NCI-H226 (cell line): Measurements from ENCODE around the gene TAF1A.

Source experiments
- DNase-seq: peaks from one replicate; pipeline ENCODE4 v3.0.0-alpha.2; 2015

The TAF1A gene

DNA sequence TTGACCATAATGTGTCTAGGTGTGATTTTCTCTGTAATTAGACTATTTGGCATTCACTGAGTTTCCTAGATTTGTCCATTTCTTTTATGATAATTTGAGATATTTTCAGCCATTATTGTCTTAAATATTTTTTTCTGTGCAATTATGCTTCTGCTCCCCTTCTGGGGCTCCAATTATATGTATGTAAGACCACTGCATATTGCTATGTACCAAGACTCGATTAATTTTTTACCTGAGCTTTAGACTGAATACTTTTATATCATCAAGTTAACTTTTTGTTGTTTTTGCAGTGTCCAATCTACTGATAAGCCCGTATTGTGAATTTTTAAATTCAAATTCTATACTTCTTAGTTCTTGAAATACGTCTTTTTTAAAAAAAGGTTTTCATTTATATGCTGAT, 5.1 kb upstream of the TAF1A start:
- DNase-seq: no peak

- DNase-seq: no peak
These were observed 2.4 kb upstream of the TAF1A start for GRCh38 chr1:222592171-222592570.

- DNase-seq: no peak
These were observed 1.6 kb downstream of the TAF1A start for GRCh38 chr1:222588135-222588534.

- DNase-seq: no peak
These were observed 2.9 kb downstream of the TAF1A start for GRCh38 chr1:222586842-222587241.

DNA sequence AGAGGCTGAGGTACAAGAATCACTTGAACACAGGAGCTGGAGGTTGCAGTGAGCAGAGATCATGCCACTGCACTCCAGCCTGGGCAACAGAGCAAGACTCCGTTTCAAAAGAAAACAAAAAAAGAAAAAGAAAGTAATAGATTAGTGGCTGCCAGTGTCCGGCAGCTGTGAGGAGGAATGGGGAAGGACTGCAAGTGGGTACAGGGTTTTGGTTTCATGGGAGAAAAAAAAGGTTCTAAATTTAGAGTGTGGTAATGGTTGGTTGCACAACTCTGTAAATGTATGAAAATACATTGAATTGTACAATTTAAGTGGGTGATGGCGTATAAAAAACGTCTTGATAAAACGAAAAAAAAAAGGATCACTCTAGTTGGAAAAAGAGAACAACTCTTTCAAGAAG, 6.7 kb downstream of the TAF1A start:
- DNase-seq: no peak

DNA sequence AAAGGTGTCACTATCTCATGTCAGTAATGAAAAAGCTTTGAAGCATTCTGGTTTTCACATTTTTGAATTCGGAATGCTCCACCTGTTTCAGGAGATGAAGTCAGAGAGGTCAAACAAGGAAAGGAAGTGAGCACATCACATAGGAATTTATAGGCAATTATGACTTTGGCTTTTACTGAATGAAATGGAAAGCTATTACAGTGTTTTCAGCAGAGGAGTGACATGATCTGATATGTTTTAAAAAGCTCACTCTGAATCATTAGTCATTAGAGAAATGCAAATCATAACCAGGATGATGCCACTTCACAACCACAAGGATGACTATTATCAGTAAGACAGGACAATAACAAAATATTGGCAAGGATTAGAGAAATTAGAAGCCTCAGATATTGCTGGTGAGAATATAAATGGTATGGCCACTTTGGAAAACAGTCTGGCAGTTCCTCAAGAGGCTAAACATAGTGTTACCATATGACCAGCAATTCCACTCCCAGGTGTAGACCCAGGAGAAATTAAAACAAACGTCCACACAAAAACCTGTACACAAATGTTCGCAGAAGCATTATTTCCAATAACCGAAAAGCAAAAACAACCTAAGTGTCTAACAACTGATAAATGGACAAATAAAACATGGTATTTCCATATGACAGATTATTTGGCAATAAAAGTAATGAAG, 7.5 kb downstream of the TAF1A start:
- no peak for DNase-seq

GRCh38 chr1:222579316-222579715, 10.4 kb downstream of the TAF1A start:
- DNase-seq: no peak

DNA sequence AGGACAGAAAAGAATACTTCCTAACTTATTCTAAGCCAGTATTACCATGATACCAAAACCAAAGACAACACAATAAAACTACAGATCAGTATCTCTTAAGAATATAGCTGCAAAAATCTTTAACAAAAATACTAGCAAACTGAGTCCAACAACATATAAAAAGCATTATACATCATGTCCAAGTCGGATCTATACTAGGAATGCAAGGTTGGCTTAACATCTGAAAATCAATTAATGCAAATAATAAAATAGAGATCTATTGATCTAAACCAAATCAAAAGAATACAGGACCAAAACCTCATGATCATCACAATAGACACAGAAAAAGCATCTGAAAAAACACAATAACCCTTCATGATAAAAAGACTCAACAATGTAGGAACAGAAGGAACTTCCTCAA, 18.9 kb downstream of the TAF1A start:
- no peak for DNase-seq

DNA sequence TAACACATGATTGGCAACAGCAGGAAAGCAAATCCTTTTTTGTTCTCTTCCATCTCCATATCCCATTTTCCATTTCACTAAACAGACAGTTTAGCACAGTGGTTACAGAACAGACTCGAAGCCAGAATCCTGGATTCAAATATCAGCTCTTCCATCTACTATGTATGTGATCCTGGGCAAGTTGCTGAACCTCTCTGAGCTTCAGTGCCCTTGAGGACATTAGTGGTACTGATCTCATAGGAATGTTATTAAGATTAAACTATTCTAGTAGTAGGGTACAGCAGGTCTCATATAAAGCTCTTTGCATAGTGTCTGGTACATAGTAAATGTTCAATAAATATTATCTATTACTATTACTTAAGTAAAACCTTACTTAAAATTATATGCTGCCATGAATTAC, 28.1 kb downstream of the TAF1A start:
- no peak for DNase-seq

GRCh38 chr1:222557574-222557973, 32.2 kb downstream of the TAF1A start:
- no peak for DNase-seq

- no peak for DNase-seq
These were observed 32.6 kb downstream of the TAF1A start for GRCh38 chr1:222557148-222557547.

DNA sequence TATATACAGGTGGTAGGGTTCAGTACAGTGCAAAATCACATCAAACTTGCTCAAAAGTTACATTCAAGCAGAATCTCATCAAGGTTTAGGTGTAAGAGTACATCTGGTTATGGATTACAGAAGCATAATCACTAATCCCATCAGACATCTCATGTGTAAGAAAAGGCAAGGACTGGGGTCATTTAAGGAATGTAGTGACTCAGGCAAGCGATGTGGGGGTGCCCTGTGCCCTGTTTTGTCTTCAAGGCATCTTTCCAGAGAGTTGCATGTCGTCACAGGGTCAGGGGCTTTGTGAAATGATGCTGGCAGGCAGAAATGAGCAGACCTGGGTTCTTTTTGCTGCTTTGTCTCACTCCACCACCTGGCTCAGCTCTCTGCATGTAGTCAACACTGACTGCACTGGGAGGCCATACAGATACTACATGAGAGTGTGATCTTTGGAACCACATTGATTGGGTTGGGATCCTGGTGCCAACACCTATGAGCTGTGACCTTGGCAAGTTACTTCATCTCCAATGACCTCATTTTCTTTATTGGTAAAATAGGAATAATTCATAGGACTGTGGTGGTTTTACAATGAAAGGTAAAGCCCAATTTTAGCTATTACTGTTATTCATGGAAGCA, 33.6 kb downstream of the TAF1A start:
- DNase-seq: no peak

DNA sequence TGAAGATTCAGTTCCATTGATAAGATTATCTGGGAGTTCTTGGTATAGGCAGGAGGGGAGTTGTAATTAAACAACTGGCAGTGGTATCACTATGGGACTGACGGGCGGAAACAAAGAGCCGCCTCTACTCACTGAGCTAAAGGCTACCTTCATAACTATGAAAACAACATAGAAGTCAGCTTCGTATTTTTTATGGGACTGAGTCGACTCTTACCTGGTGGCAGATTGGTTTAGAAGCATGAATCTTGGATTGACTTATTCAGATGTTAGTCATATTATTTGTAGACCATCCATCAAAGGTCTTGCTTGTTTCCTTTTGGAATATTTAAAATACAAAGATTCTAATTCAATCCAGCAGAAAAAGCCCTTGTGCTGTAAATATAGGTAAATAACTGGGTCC, 35.6 kb downstream of the TAF1A start:
- no peak for DNase-seq

DNA sequence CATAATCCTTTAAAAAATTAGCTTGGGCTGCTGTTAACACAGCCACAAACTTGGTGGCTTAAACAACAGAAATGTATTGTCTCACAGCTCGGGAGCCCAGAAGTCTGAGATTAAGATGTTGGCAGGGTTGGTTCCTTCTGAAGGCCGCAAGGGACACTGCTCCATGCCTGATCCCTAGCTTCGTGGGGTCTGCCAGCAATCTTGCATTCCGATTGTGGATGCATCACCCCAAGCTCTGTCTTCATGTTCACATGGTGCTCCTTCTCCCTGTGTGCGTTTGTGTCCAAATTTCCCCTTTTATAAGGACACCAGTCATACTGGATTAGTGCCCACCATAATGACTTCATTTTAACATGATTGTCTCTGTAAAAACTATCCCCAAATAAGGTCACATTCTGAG, 36.9 kb downstream of the TAF1A start:
- no peak for DNase-seq

- DNase-seq: no peak
These were observed 41.6 kb downstream of the TAF1A start, which contains the start of gene HHIPL2 for GRCh38 chr1:222547944-222548671. TSS of gene HHIPL2 (minus strand) at chr1:222548104. CDS start at chr1:222548044, 60 bp downstream.

- no peak for DNase-seq
These were observed 42.5 kb downstream of the TAF1A start for GRCh38 chr1:222547260-222547614.

GRCh38 chr1:222546548-222547259, 43.0 kb downstream of the TAF1A start:
- peak; percentile 81 for DNase-seq

- DNase-seq: no peak
These were observed 43.6 kb downstream of the TAF1A start for GRCh38 chr1:222546091-222546490.

GRCh38 chr1:222543817-222544216, 45.9 kb downstream of the TAF1A start:
- no peak for DNase-seq

DNA sequence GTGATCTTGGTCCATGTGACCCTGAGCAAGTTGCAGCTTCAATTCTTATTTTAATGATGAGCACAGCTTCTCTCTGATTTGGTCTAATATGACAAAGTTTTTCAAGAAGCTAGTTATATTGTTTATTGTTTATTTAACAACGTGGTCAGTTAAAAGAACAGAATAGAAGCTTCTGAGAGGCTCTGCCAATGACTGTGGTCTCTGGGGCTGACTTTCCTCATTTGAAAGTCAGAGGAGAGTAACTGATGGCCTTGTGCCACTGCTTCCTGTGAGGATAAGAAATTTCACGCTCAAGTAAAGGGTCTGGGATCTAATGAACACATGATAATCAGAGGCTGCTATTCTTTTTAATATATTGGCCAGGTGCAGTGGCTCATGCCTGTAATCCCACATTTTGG, 49.1 kb downstream of the TAF1A start:
- DNase-seq: no peak

DNA sequence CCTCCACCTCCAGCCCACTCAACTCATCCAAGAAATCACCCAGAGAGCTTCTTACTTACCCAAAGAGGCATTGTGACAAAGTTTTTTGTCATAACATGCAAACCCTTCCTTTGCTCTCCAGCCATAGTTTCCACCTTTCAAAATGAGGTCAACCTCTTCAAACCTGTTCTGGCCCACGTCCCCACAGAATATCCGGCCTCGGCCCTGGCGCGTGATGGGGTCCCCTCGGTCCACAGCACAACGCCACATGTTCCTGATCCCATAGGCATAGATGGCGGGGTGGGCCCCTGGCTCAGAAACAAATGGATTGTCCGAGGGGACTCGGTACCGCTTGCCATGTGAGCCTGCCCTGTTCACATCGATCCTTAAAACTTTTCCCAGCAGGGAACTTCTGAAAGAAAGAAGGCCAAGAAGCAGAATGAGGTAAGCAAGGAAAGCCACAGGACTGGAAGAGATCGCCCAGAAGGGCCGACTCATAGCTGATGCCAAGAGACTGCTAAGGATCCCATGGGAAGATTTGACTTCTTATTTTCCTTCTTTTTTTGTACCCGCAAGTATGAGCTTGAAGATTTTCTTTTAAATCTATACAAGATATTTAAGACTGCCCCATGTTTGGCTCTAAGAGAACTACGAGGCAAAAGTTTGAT, 49.7 kb downstream of the TAF1A start:
- no peak for DNase-seq

DNA sequence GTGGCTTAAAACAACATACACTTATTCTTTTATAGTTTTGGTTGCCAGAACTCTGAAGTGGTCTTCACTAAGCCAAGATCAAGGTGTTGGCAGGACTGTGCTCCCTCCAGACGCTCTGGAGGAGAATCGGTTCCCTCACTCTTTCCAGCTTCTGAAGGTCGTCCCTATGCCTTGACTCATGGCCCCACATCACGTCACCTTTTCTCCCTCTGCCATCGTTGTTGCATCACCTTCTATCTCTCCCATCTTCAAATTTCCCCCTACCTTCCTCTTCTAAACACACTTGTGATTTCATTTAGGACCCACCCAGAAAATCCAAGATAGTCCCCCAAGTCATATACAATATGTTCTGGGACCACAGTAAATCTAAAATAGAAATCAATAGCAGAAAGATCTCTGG, 54.3 kb downstream of the TAF1A start:
- DNase-seq: no peak

GRCh38 chr1:222530852-222531251, 58.9 kb downstream of the TAF1A start:
- DNase-seq: no peak
